OCI-LY3 (cell line): ENCODE measurements around the gene ZNF385D.
"Not testable (repeated sequence)": the region's sequence is repeated elsewhere in the genome, so short reads cannot be mapped to it uniquely, and the experiment has no call there.

Experiments
- H2AFZ ChIP-seq: fragments of 200-600, 300-600 bp; shearing (Covaris generic); 2 replicates; pipeline ENCODE4 v1.6.0; 2014; ENCODE audit warnings: antibody characterized with exemption, low read depth, low read length
- H3K27ac ChIP-seq: fragments of 200-600, 300-600 bp; sonication (generic); 2 replicates; pipeline ENCODE4 v1.5.1; 2014; ENCODE audit warnings: mild to moderate bottlenecking, low read length, moderate library complexity, mixed read lengths
- H3K27me3 ChIP-seq: fragments of 200-600, 300-600 bp; sonication (generic); 2 replicates; pipeline ENCODE4 v1.6.1; 2014; ENCODE audit warnings: low read depth, low read length, mixed read lengths
- H3K36me3 ChIP-seq: fragments of 200-600, 300-600 bp; sonication (generic); replicated peaks from 2 replicates; pipeline ENCODE3; 2014; ENCODE audit warnings: low read depth, low read length, mixed read lengths
- H3K4me1 ChIP-seq: fragments of 300-600, 200-600 bp; sonication (generic); 2 replicates; pipeline ENCODE4 v1.6.1; 2014; ENCODE audit warnings: low read length, mixed read lengths
- H3K4me2 ChIP-seq: fragments of 200-600, 300-600 bp; sonication (generic); 2 replicates; pipeline ENCODE4 v1.6.1; 2014; ENCODE audit warnings: low read length, mixed read lengths
- H3K4me3 ChIP-seq: fragments of 300-600, 200-600 bp; sonication (generic); 2 replicates; pipeline ENCODE4 v1.5.1; 2014; ENCODE audit warnings: antibody characterized with exemption, mild to moderate bottlenecking, low read length, moderate library complexity
- H3K79me2 ChIP-seq: fragments of 300-600, 200-600 bp; shearing (Covaris generic); 2 replicates; pipeline ENCODE4 v1.6.1; 2014; ENCODE audit warnings: mild to moderate bottlenecking, low read length, mixed read lengths
- H3K9ac ChIP-seq: fragments of 300-600, 200-600 bp; shearing (Covaris generic); 2 replicates; pipeline ENCODE4 v1.6.0; 2014; ENCODE audit warnings: mild to moderate bottlenecking, low read length, moderate library complexity
- H3K9me3 ChIP-seq: fragments of 200-600, 300-600 bp; shearing (Covaris generic); 2 replicates; pipeline ENCODE4 v1.6.1; 2014; ENCODE audit warnings: low read length, mixed read lengths; ENCODE audit not compliant: insufficient read depth
- H4K20me1 ChIP-seq: fragments of 200-600, 300-600 bp; sonication (generic); 2 replicates; pipeline ENCODE4 v1.6.1; 2016; ENCODE audit warnings: low read length, mixed read lengths; ENCODE audit not compliant: insufficient read depth
- EZH2phosphoT487 ChIP-seq: fragments of 200-600 bp; shearing (Covaris generic); IDR thresholded peaks from 2 replicates; pipeline ENCODE4 v1.6.1; 2018; ENCODE audit warnings: antibody characterized with exemption, mixed run types, low read depth
- TF ChIP-seq, protein P1 (sequence below): fragments of 200-600, 300-600 bp; sonication (generic); IDR thresholded peaks from 2 replicates; pipeline ENCODE4 v1.5.1; 2014; ENCODE audit warnings: antibody characterized with exemption, low read length, low read depth

The ZNF385D gene

DNA sequence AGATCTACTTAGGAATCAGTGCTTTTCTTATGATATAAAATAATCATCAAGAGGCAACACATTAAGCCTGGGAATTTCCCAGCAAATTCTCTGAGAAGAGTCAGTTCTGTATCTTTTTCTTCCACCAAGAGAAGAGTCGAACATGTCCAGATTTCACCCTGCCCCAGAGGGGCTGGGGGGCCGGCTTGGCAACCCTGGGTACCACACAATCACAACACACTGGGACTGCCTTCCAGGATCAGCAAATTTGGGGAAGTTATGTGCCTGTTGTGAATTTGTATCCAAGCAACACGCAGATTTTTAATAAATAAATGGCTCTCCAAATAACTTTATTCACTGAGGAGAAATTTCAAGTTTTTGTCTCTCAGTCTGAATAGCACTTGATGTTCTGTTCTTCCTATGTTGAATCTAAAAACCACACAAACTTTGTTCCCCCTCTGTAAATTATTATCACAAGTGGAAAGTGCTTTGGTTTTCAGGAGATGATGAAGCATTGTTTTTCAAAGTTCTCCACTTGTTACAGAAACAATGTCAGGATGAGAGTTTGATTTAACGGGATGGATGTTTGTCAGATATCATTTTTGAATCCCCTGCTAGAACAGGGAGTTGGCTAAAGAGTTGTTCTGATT lies 357.2 kb downstream of the ZNF385D start:
- H3K4me3 ChIP-seq = no peak overlapping the region
- no peak overlapping the region for H2AFZ ChIP-seq
- H3K9ac ChIP-seq = no peak overlapping the region
- no peaks in the 10 kb centered on the region for H3K36me3 ChIP-seq
- H3K27ac ChIP-seq = no peak overlapping the region
- no peak overlapping the region for H3K4me2 ChIP-seq
- TF ChIP-seq EZH2phosphoT487 = no peak
- TF ChIP-seq, protein P1, sequence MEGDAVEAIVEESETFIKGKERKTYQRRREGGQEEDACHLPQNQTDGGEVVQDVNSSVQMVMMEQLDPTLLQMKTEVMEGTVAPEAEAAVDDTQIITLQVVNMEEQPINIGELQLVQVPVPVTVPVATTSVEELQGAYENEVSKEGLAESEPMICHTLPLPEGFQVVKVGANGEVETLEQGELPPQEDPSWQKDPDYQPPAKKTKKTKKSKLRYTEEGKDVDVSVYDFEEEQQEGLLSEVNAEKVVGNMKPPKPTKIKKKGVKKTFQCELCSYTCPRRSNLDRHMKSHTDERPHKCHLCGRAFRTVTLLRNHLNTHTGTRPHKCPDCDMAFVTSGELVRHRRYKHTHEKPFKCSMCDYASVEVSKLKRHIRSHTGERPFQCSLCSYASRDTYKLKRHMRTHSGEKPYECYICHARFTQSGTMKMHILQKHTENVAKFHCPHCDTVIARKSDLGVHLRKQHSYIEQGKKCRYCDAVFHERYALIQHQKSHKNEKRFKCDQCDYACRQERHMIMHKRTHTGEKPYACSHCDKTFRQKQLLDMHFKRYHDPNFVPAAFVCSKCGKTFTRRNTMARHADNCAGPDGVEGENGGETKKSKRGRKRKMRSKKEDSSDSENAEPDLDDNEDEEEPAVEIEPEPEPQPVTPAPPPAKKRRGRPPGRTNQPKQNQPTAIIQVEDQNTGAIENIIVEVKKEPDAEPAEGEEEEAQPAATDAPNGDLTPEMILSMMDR = no peak
- no peaks in the 10 kb centered on the region for H4K20me1 ChIP-seq
- H3K27me3 ChIP-seq = no peaks in the 10 kb centered on the region
- H3K79me2 ChIP-seq = no peaks in the 10 kb centered on the region
- no peaks in the 10 kb centered on the region for H3K4me1 ChIP-seq
- H3K9me3 ChIP-seq = no peaks in the 10 kb centered on the region

DNA sequence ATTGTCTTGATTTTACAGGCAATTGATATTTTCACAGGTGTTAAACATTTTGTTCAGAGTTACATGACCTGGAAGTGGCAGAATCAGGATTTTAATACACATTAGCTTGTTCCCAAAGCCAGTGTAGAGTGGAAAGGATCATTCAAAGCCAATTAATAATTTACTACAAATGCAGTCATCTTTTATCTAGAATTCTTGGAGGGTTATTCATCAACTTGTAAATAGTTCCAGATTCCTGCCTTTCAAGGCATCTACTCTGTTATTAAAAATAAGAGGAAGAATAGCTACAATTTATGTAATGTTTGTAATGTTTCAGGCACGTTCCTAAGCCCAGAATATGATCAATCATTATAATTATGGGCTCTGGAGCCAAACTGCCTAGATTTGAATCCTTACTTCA lies 358.5 kb downstream of the ZNF385D start:
- Histone ChIP-seq H3K27me3 (no peaks in the 10 kb centered on the region), H3K79me2 (no peaks in the 10 kb centered on the region), H3K4me1 (no peaks in the 10 kb centered on the region), H3K9ac (no peak overlapping the region), H3K4me3 (no peak overlapping the region), H4K20me1 (no peaks in the 10 kb centered on the region), H3K27ac (no peak overlapping the region), H3K9me3 (no peaks in the 10 kb centered on the region), H3K4me2 (no peak overlapping the region), H3K36me3 (no peaks in the 10 kb centered on the region), H2AFZ (no peak overlapping the region)
- TF ChIP-seq EZH2phosphoT487 = no peak
- TF ChIP-seq, protein P1 = no peak

DNA sequence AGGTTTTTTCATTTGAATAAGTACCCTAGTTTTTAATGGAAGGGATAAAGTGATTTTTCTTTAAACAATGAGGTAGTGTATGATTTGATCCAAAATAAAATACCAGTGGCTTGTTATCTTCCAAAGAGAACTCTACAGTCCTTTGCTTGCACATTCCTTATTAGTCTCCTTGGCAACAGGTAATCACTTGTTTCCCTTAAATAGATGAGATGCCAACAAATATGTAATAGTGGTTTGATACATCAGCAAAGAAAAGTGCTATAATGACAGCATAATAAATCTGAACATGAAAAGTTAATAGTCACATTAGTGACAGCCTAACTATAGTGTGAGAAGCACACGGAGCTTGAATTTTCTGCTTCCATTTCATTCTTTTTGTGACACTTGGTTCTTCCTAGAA lies 360.2 kb downstream of the ZNF385D start:
- Histone ChIP-seq H4K20me1 (no peaks in the 10 kb centered on the region), H3K4me3 (no peak overlapping the region), H3K9ac (no peak overlapping the region), H2AFZ (no peak overlapping the region), H3K27ac (no peak overlapping the region), H3K4me2 (no peak overlapping the region), H3K4me1 (no peaks in the 10 kb centered on the region), H3K9me3 (no peaks in the 10 kb centered on the region), H3K36me3 (no peaks in the 10 kb centered on the region), H3K79me2 (no peaks in the 10 kb centered on the region), H3K27me3 (no peaks in the 10 kb centered on the region)
- no peak for TF ChIP-seq EZH2phosphoT487
- TF ChIP-seq, protein P1 = no peak

DNA sequence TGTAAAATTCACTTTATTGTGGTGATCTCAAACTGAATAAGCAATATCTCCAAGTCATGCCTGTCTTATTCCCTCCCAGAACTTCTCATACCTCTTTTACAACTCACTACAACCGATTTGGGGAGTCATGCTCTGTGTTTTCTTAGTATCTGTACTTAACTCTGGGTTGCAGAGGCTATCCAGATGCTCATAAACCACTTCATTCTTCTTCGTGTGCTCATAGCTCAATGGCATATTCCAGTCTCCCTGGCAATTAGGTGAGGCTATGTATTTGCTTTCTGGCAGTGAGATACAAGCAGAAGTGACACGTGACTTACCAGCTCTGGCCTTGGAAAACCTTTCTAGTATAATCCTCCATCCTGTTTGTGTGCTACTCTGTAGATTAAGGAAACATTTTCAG lies 360.9 kb downstream of the ZNF385D start:
- no peak overlapping the region for H3K9ac ChIP-seq
- TF ChIP-seq EZH2phosphoT487 = no peak
- TF ChIP-seq, protein P1 = no peak
- no peaks in the 10 kb centered on the region for H3K9me3 ChIP-seq
- H4K20me1 ChIP-seq = no peaks in the 10 kb centered on the region
- no peaks in the 10 kb centered on the region for H3K36me3 ChIP-seq
- H2AFZ ChIP-seq = no peak overlapping the region
- no peaks in the 10 kb centered on the region for H3K4me1 ChIP-seq
- no peaks in the 10 kb centered on the region for H3K79me2 ChIP-seq
- no peak overlapping the region for H3K27ac ChIP-seq
- no peaks in the 10 kb centered on the region for H3K27me3 ChIP-seq
- H3K4me3 ChIP-seq = no peak overlapping the region
- H3K4me2 ChIP-seq = no peak overlapping the region

DNA sequence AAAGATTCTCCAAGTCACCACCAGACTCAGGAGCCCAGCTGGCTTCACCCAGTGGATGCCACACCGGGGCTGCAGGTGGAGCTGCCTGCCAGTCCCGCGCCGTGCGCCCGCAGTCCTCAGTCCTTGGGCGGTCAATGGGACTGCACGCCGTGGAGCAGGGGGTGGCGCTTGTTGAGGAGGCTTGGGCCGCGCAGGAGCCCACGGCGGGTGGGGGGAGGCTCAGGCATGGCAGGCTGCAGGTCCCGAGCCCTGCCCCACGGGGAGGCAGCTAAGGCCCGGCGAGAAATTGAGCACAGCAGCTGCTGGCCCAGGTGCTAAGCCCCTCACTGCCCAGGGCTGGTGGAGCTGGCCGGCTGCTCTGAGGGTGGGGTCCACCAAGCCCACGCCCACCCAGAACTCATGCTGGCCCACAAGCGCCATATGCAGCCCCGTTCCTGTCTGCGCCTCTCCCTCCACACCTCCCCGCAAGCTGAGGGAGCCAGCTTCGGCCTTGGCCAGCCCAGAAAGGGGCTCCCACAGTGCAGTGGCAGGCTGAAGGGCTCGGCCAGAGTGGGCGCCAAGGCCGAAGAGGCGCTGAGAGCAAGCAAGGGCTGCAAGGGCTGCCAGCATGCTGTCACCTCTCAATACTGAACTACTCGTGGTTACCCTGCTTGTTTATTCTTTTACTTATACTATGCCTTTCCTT lies 363.7 kb downstream of the ZNF385D start:
- not testable (repeated sequence) for H3K4me3 ChIP-seq, H3K27ac ChIP-seq, H3K4me1 ChIP-seq, H4K20me1 ChIP-seq, H3K9me3 ChIP-seq, H3K79me2 ChIP-seq, H3K4me2 ChIP-seq, H3K9ac ChIP-seq, H3K36me3 ChIP-seq, H3K27me3 ChIP-seq, H2AFZ ChIP-seq

DNA sequence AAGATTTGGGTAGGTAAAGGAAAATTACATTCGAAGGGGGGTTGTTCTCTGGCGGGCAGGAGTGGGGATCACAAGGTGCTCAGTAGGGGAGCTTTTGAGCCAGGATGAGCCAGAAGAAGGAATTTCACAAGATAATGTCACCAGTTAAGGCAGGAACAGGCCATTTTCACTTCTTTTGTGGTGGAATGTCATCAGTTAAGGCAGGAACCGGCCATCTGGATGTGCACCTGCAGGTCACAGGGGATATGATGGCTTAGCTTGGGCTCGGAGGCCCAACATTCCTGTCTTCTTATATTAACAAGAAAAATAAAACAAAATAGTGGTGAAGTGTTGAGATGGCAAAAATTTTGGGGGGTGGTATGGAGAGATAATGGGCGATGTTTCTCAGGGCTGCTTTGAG lies 373.0 kb downstream of the ZNF385D start:
- not testable (repeated sequence) for H3K9ac ChIP-seq, H3K79me2 ChIP-seq, H3K4me1 ChIP-seq, H3K36me3 ChIP-seq, H3K9me3 ChIP-seq, H2AFZ ChIP-seq, H3K27ac ChIP-seq, H3K4me2 ChIP-seq, H3K4me3 ChIP-seq, H4K20me1 ChIP-seq, H3K27me3 ChIP-seq
